Lower leg skin (tissue), 3 donors: ENCODE measurements around the gene KIF4B.

Experiments used
- POLR2A ChIP-seq, 2 donors: fragments of 450-650 bp; IDR thresholded peaks; one replicate each; pipeline ENCODE4 v1.6.1; 2016 to 2017; ENCODE audit warnings: antibody characterized with exemption in 2 of 2, mild to moderate bottlenecking in 1 of 2, moderate library complexity in 1 of 2
- TF ChIP-seq, protein P1 (sequence below), 3 donors: fragments of 450-650 bp; IDR thresholded peaks; one replicate each; pipeline ENCODE4 v1.5.1; 2016; ENCODE audit warnings: antibody characterized with exemption in 3 of 3, mild to moderate bottlenecking in 3 of 3, moderate library complexity in 2 of 3

DNA sequence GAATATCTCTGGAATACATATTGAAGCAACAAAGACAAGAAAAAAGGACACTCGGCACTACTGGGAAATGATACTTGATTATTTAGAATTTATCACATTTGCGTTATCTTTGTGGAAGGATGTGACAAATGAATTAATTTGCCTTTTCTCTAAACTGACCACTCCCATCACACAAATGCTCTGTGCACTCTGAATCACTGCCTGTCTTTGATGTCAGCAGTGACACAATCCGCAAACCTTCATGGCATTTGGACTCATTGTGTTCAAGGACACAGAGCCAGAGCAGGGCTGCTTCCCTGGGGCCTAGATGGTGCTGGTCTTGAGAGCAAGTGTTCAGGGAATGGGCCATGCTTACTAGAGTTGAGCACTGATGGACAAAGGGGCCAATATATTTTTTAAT is 4.9 kb upstream of the KIF4B start:
- TF ChIP-seq, protein P1, sequence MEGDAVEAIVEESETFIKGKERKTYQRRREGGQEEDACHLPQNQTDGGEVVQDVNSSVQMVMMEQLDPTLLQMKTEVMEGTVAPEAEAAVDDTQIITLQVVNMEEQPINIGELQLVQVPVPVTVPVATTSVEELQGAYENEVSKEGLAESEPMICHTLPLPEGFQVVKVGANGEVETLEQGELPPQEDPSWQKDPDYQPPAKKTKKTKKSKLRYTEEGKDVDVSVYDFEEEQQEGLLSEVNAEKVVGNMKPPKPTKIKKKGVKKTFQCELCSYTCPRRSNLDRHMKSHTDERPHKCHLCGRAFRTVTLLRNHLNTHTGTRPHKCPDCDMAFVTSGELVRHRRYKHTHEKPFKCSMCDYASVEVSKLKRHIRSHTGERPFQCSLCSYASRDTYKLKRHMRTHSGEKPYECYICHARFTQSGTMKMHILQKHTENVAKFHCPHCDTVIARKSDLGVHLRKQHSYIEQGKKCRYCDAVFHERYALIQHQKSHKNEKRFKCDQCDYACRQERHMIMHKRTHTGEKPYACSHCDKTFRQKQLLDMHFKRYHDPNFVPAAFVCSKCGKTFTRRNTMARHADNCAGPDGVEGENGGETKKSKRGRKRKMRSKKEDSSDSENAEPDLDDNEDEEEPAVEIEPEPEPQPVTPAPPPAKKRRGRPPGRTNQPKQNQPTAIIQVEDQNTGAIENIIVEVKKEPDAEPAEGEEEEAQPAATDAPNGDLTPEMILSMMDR (IDR thresholded peaks at IDR 0.05): no peak
- no peak for TF ChIP-seq POLR2A (IDR thresholded peaks at IDR 0.05)
